ENCODE data around the gene CLN3.
A peak's percentile ranks its signal among the peaks of the same experiment; 100 is the strongest.
"Not testable (repeated sequence)": the region's sequence is repeated elsewhere in the genome, so short reads cannot be mapped to it uniquely, and the experiment has no call there.

CLN3 gene

GRCh38 chr16:28494121-28494851 is 2.4 kb upstream of the CLN3 start, which contains the start of gene APOBR:
APOBR (plus strand) TSS chr16:28494643; CDS start chr16:28494682, 39 bp downstream.
- DNase-seq (ENCODE audit: low read depth in 2 of 2), result peak; percentile 79 to 81

GRCh38 chr16:28492511-28492910 is 637 bp upstream of the CLN3 start:
- DNase-seq (ENCODE audit: low read depth in 2 of 2), result no peak

- no peak for DNase-seq (ENCODE audit: low read depth in 2 of 2)
Observed at GRCh38 chr16:28491230-28491969, 474 bp downstream of the CLN3 start.

- no peak for DNase-seq (ENCODE audit: low read depth in 2 of 2)
Observed at GRCh38 chr16:28486266-28486665, 5.6 kb downstream of the CLN3 start.

- DNase-seq (ENCODE audit: low read depth in 2 of 2), result not testable (repeated sequence)
Observed at GRCh38 chr16:28483361-28483760, 8.5 kb downstream of the CLN3 start.

GRCh38 chr16:28482026-28482425 is 9.8 kb downstream of the CLN3 start:
- DNase-seq (ENCODE audit: low read depth in 2 of 2), result no peak

- no peak for DNase-seq (ENCODE audit: low read depth in 2 of 2)
Observed at GRCh38 chr16:28478506-28479180, 13.2 kb downstream of the CLN3 start.

GRCh38 chr16:28477311-28477920 is 14.5 kb downstream of the CLN3 start:
- DNase-seq (ENCODE audit: low read depth in 2 of 2), result no peak

GRCh38 chr16:28475221-28475620 is 16.7 kb downstream of the CLN3 start:
- no peak for DNase-seq (ENCODE audit: low read depth in 2 of 2)

- DNase-seq (ENCODE audit: low read depth in 2 of 2), result no peak
Observed at GRCh38 chr16:28473714-28474265, 18.1 kb downstream of the CLN3 start.

- not testable (repeated sequence) for DNase-seq (ENCODE audit: low read depth in 2 of 2)
Observed at GRCh38 chr16:28447081-28447480, 44.8 kb downstream of the CLN3 start.

- DNase-seq (ENCODE audit: low read depth in 2 of 2), result not testable (repeated sequence)
Observed at GRCh38 chr16:28446388-28446787, 45.5 kb downstream of the CLN3 start.

- not testable (repeated sequence) for DNase-seq (ENCODE audit: low read depth in 2 of 2)
Observed at GRCh38 chr16:28443943-28444342, 47.9 kb downstream of the CLN3 start.

GRCh38 chr16:28438899-28439298 is 53.0 kb downstream of the CLN3 start:
- not testable (repeated sequence) for DNase-seq (ENCODE audit: low read depth in 2 of 2)

- DNase-seq (ENCODE audit: low read depth in 2 of 2), result not testable (repeated sequence)
Observed at GRCh38 chr16:28435340-28435739, 56.5 kb downstream of the CLN3 start.

All from stimulated activated CD4-positive, alpha-beta T cell treated with anti-CD3 and anti-CD28 coated beads, Interleukin-15, amount 100 ng/mL, for 48 hours (primary cell).